Measurements from ENCODE around the gene CPXM2. TPM values are rescaled to one million over a fixed set of nuclear protein-coding genes. Genes with fewer than 3 reads are reported as not detected.

The CPXM2 gene
- polyA plus RNA-seq, 1 of the 3 experiments (the other 2 are of a cell fraction): not detected

- TF ChIP-seq, protein P1, sequence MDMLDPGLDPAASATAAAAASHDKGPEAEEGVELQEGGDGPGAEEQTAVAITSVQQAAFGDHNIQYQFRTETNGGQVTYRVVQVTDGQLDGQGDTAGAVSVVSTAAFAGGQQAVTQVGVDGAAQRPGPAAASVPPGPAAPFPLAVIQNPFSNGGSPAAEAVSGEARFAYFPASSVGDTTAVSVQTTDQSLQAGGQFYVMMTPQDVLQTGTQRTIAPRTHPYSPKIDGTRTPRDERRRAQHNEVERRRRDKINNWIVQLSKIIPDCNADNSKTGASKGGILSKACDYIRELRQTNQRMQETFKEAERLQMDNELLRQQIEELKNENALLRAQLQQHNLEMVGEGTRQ (IDR thresholded peaks at IDR 0.05; ENCODE audit: borderline replicate concordance, low read depth, low read length): no peak
- TF ChIP-seq, protein P2, sequence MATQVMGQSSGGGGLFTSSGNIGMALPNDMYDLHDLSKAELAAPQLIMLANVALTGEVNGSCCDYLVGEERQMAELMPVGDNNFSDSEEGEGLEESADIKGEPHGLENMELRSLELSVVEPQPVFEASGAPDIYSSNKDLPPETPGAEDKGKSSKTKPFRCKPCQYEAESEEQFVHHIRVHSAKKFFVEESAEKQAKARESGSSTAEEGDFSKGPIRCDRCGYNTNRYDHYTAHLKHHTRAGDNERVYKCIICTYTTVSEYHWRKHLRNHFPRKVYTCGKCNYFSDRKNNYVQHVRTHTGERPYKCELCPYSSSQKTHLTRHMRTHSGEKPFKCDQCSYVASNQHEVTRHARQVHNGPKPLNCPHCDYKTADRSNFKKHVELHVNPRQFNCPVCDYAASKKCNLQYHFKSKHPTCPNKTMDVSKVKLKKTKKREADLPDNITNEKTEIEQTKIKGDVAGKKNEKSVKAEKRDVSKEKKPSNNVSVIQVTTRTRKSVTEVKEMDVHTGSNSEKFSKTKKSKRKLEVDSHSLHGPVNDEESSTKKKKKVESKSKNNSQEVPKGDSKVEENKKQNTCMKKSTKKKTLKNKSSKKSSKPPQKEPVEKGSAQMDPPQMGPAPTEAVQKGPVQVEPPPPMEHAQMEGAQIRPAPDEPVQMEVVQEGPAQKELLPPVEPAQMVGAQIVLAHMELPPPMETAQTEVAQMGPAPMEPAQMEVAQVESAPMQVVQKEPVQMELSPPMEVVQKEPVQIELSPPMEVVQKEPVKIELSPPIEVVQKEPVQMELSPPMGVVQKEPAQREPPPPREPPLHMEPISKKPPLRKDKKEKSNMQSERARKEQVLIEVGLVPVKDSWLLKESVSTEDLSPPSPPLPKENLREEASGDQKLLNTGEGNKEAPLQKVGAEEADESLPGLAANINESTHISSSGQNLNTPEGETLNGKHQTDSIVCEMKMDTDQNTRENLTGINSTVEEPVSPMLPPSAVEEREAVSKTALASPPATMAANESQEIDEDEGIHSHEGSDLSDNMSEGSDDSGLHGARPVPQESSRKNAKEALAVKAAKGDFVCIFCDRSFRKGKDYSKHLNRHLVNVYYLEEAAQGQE (IDR thresholded peaks at IDR 0.05; ENCODE audit: low read depth, low read length): no peak
- no peak for TF ChIP-seq RCOR1 (IDR thresholded peaks at IDR 0.05; ENCODE audit: low read length)
Measured at GRCh38 chr10:123800289-123800688, 91.3 kb downstream of the CPXM2 start (continued).

DNA sequence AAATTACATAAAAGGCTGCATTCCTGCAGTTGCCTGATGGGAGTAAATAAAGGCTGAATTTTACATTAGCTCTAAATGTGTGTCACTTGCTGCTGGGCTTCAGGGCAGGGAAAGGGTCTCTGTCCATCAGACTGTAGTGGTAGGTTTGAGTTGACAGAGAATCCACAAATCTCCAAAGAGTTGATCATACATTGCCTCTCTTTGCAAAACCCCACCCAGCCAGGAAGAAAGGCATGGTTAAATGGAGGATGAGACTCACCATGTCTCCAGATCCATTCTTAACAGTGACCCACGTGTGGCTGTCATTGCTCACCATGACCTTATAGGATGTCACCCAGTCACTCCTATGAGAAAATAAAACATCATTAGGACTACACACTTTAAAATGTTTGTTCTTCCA is 92.8 kb downstream of the CPXM2 start:
- H3K4me3 ChIP-seq (ENCODE audit: low read depth in 2 of 2, low read length in 1 of 2): no peak overlapping the region
- ChIA-PET POLR2A (no interaction called here), CTCF (no interaction called here)
- no peak overlapping the region for H3K27ac ChIP-seq (ENCODE audit: low read depth in 2 of 2, low read length in 1 of 2)
- no peaks in the 10 kb centered on the region for H4K20me1 ChIP-seq (ENCODE audit: insufficient read depth)
- H3K9me2 ChIP-seq: no peaks in the 10 kb centered on the region
- H3K27me3 ChIP-seq (ENCODE audit: insufficient read depth): no peaks in the 10 kb centered on the region
- WGBS (ENCODE audit: low lambda C conversion rate): 11% methylated on average over 1 of the region's 1 CpG
- no peaks in the 10 kb centered on the region for H3K9me3 ChIP-seq
- DNase-seq: no peak
- TF ChIP-seq MEF2A (IDR thresholded peaks at IDR 0.05; ENCODE audit: borderline replicate concordance, low read depth) (no peak), RCOR1 (IDR thresholded peaks at IDR 0.05; ENCODE audit: low read length) (no peak), RAD21 (IDR thresholded peaks at IDR 0.05; ENCODE audit: low read length) (no peak), SIN3A (IDR thresholded peaks at IDR 0.05; ENCODE audit: borderline replicate concordance, low read depth, low read length) (no peak), TCF12 (IDR thresholded peaks at IDR 0.05) (no peak), ELF1 (IDR thresholded peaks at IDR 0.05) (no peak), FOSL2 (IDR thresholded peaks at IDR 0.05; ENCODE audit: borderline replicate concordance, low read depth) (no peak), CTCF (IDR thresholded peaks at IDR 0.05) (no peak), TAF1 (IDR thresholded peaks at IDR 0.05; ENCODE audit: borderline replicate concordance, low read depth, low read length) (no peak), JUND (IDR thresholded peaks at IDR 0.05) (no peak), RFX5 (IDR thresholded peaks at IDR 0.05; ENCODE audit: low read length) (no peak)
- TF ChIP-seq, protein P3, sequence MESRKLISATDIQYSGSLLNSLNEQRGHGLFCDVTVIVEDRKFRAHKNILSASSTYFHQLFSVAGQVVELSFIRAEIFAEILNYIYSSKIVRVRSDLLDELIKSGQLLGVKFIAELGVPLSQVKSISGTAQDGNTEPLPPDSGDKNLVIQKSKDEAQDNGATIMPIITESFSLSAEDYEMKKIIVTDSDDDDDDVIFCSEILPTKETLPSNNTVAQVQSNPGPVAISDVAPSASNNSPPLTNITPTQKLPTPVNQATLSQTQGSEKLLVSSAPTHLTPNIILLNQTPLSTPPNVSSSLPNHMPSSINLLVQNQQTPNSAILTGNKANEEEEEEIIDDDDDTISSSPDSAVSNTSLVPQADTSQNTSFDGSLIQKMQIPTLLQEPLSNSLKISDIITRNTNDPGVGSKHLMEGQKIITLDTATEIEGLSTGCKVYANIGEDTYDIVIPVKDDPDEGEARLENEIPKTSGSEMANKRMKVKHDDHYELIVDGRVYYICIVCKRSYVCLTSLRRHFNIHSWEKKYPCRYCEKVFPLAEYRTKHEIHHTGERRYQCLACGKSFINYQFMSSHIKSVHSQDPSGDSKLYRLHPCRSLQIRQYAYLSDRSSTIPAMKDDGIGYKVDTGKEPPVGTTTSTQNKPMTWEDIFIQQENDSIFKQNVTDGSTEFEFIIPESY (IDR thresholded peaks at IDR 0.05; ENCODE audit: borderline replicate concordance, low read depth): no peak
- H3K4me2 ChIP-seq: no peak overlapping the region
- no peaks in the 10 kb centered on the region for H3F3A ChIP-seq (replicated peaks; ENCODE audit: insufficient read depth)
- H3K36me3 ChIP-seq (replicated peaks in 1 of 2; ENCODE audit: control insufficient read depth in 1 of 2, insufficient read depth in 2 of 2, low read length in 1 of 2): no peaks in the 10 kb centered on the region
- no peak overlapping the region for H2AFZ ChIP-seq (ENCODE audit: low read depth)
- no peak overlapping the region for H3K9ac ChIP-seq
- H3K79me2 ChIP-seq (ENCODE audit: insufficient read depth): no peaks in the 10 kb centered on the region
- no peaks in the 10 kb centered on the region for H3K4me1 ChIP-seq (ENCODE audit: control insufficient read depth in 1 of 2, insufficient read depth in 2 of 2, low read depth in 1 of 2, low read length in 1 of 2)

Measured in SK-N-SH (cell line).